ENCODE measurements around the gene SLCO2B1. TPM values are rescaled to one million over a fixed set of nuclear protein-coding genes. Genes with fewer than 3 reads are reported as not detected.

SLCO2B1 gene
- total RNA-seq, 6 donors from 2014 or later: 86.2 to 366 (median 193) TPM

GRCh38 chr11:75107187-75107586, 43.7 kb upstream of the SLCO2B1 start:
- Histone ChIP-seq H3K4me3 (no peak overlapping the region), H3K36me3 (no peaks in the 10 kb centered on the region), H3K27ac (no peak overlapping the region), H3K4me1 (no peaks in the 10 kb centered on the region), H3K27me3 (no peaks in the 10 kb centered on the region), H3K9me3 (peaks cover 0 to 6% (median 0%) of the 10 kb centered on the region in 4 donors)
- TF ChIP-seq CTCF (IDR thresholded peaks at IDR 0.05) (no peak), POLR2A (IDR thresholded peaks at IDR 0.05) (no peak), EP300 (IDR thresholded peaks at IDR 0.05) (no peak), POLR2AphosphoS5 (IDR thresholded peaks at IDR 0.05) (no peak)
- ATAC-seq (ENCODE audit: low FRiP score in 2 of 2): no peak
- 61 to 63% methylated on average over 4 of the region's 4 CpGs for WGBS, 2 donors
- DNase-seq: no peak

- no peak for TF ChIP-seq CTCF (IDR thresholded peaks at IDR 0.05)
- no peak for TF ChIP-seq POLR2AphosphoS5 (IDR thresholded peaks at IDR 0.05)
- no peak for TF ChIP-seq POLR2A (IDR thresholded peaks at IDR 0.05)
- TF ChIP-seq EP300 (IDR thresholded peaks at IDR 0.05): no peak
- ATAC-seq (ENCODE audit: low FRiP score in 2 of 2) (no peak), DNase-seq (no peak)
- WGBS, 2 donors: 90 to 100% methylated on average over 2 of the region's 2 CpGs
- no peaks in the 10 kb centered on the region for H3K36me3 ChIP-seq
- no peak overlapping the region for H3K27ac ChIP-seq
- H3K4me1 ChIP-seq: no peaks in the 10 kb centered on the region
- H3K27me3 ChIP-seq: no peaks in the 10 kb centered on the region
- H3K4me3 ChIP-seq: no peak overlapping the region
- peaks cover 0 to 6% (median 0%) of the 10 kb centered on the region in 4 donors for H3K9me3 ChIP-seq
Observed at GRCh38 chr11:75112200-75112599, 38.7 kb upstream of the SLCO2B1 start.

- peaks cover 0 to 6% (median 0%) of the 10 kb centered on the region in 4 donors for H3K9me3 ChIP-seq
- H3K4me3 ChIP-seq: no peak overlapping the region
- no peaks in the 10 kb centered on the region for H3K27me3 ChIP-seq
- no peak overlapping the region for H3K27ac ChIP-seq
- no peaks in the 10 kb centered on the region for H3K36me3 ChIP-seq
- TF ChIP-seq POLR2A (IDR thresholded peaks at IDR 0.05) (no peak), EP300 (IDR thresholded peaks at IDR 0.05) (no peak), POLR2AphosphoS5 (IDR thresholded peaks at IDR 0.05) (no peak)
- no peak for DNase-seq
- H3K4me1 ChIP-seq: no peaks in the 10 kb centered on the region
- 33 to 55% methylated on average over 1 of the region's 1 CpG for WGBS, 2 donors
- no peak for ATAC-seq (ENCODE audit: low FRiP score in 2 of 2)
Observed at GRCh38 chr11:75113030-75113429, 37.9 kb upstream of the SLCO2B1 start.

- H3K4me3 ChIP-seq: no peak overlapping the region
- no peak overlapping the region for H3K27ac ChIP-seq
- peaks cover 0 to 6% (median 2%) of the 10 kb centered on the region in 4 donors for H3K9me3 ChIP-seq
- TF ChIP-seq EP300 (IDR thresholded peaks at IDR 0.05): no peak
- no peak for TF ChIP-seq CTCF (IDR thresholded peaks at IDR 0.05)
- no peak for TF ChIP-seq POLR2AphosphoS5 (IDR thresholded peaks at IDR 0.05)
- TF ChIP-seq POLR2A (IDR thresholded peaks at IDR 0.05): no peak
- no peaks in the 10 kb centered on the region for H3K27me3 ChIP-seq
- ATAC-seq (ENCODE audit: low FRiP score in 2 of 2) (no peak), DNase-seq (no peak)
- no peaks in the 10 kb centered on the region for H3K36me3 ChIP-seq
- WGBS, 2 donors: 94 to 96% methylated on average over 2 of the region's 2 CpGs
- H3K4me1 ChIP-seq: no peaks in the 10 kb centered on the region
Observed at GRCh38 chr11:75114465-75114864, 36.4 kb upstream of the SLCO2B1 start.

GRCh38 chr11:75118577-75118976, 32.3 kb upstream of the SLCO2B1 start:
- no peak for TF ChIP-seq CTCF (IDR thresholded peaks at IDR 0.05)
- TF ChIP-seq POLR2AphosphoS5 (IDR thresholded peaks at IDR 0.05): no peak
- no peak for TF ChIP-seq EP300 (IDR thresholded peaks at IDR 0.05)
- TF ChIP-seq POLR2A (IDR thresholded peaks at IDR 0.05): no peak
- ATAC-seq (ENCODE audit: low FRiP score in 2 of 2): no peak
- Histone ChIP-seq H3K4me3 (no peak overlapping the region), H3K27me3 (no peaks in the 10 kb centered on the region), H3K27ac (no peak overlapping the region), H3K4me1 (no peaks in the 10 kb centered on the region), H3K36me3 (no peaks in the 10 kb centered on the region), H3K9me3 (peaks cover 0 to 3% (median 0%) of the 10 kb centered on the region in 4 donors)
- 32 to 42% methylated on average over 1 of the region's 1 CpG for WGBS, 2 donors
- DNase-seq: no peak

Data from upper lobe of left lung (tissue), 6 donors.